MCF 10A (cell line): ENCODE results near the gene BCL2. TPM values are rescaled to one million over a fixed set of nuclear protein-coding genes. Genes with fewer than 3 reads are reported as not detected.
"Not testable (repeated sequence)": the region's sequence is repeated elsewhere in the genome, so short reads cannot be mapped to it uniquely, and the experiment has no call there.

Source experiments
- BruUV-seq: library from RNA; stranded (reverse); fragments of 400-500 nt; replicated peaks from 2 replicates; lab custom pipeline; 2021; lab: Mats Ljungman, UMichigan
- CTCF ChIA-PET: fragments of 300-600 bp; sonication (Branson Sonifier 250); formaldehyde crosslinking; extraction: SDS; loops from one replicate; lab custom pipeline; 2021; ENCODE audit warnings: antibody characterized with exemption, inconsistent platforms; lab: Yijun Ruan, JAX
- POLR2A ChIA-PET: fragments of 300-600, 350-650 bp; sonication (Branson Sonifier 250); formaldehyde crosslinking; extraction: SDS; loops from one replicate; lab custom pipeline; 2020; ENCODE audit warnings: antibody characterized with exemption, inconsistent platforms; lab: Yijun Ruan, JAX
- DNase-seq: peaks from one replicate; pipeline ENCODE4 v3.0.0-alpha.2; 2018; ENCODE audit not compliant: unreplicated experiment
- H3K27ac Mint-ChIP-seq: one replicate; pipeline ENCODE4 v1.8.0; 2022; ENCODE audit warnings: mild to moderate bottlenecking, low read depth, mixed read lengths; ENCODE audit not compliant: unreplicated experiment
- H3K27me3 Mint-ChIP-seq: one replicate; pipeline ENCODE4 v1.8.0; 2022; ENCODE audit warnings: mixed read lengths; ENCODE audit not compliant: insufficient read depth, unreplicated experiment
- H3K36me3 Mint-ChIP-seq: one replicate; pipeline ENCODE4 v1.8.0; 2022; ENCODE audit warnings: mild to moderate bottlenecking, moderate library complexity, mixed read lengths; ENCODE audit not compliant: insufficient read depth, unreplicated experiment
- H3K4me1 Mint-ChIP-seq: one replicate; pipeline ENCODE4 v1.8.0; 2022; ENCODE audit warnings: mixed read lengths; ENCODE audit not compliant: insufficient read depth, unreplicated experiment
- H3K4me3 Mint-ChIP-seq: one replicate; pipeline ENCODE4 v1.8.0; 2022; ENCODE audit warnings: mild to moderate bottlenecking, moderate library complexity, mixed read lengths; ENCODE audit not compliant: unreplicated experiment
- H3K9me3 Mint-ChIP-seq: one replicate; pipeline ENCODE4 v1.8.0; 2022; ENCODE audit warnings: mixed read lengths; ENCODE audit not compliant: unreplicated experiment
- intact Hi-C: fragments of 100-400 bp; cut with micrococcal nuclease; formaldehyde crosslinking; loops from 2 replicates; pipeline ENCODE4 v1.14.1; 2022
- total RNA-seq: library from RNA; stranded (reverse); gene quantifications from 2 replicates; pipeline ENCODE4 v1.2.3, GENCODE V29; 2022
- TF ChIP-seq, protein P1 (sequence below): fragments of 200-600 bp; IDR thresholded peaks from one replicate; pipeline ENCODE4 v1.8.0; 2022; ENCODE audit warnings: antibody characterized with exemption, mild to moderate bottlenecking; ENCODE audit not compliant: unreplicated experiment

The BCL2 gene
- total RNA-seq, 1 experiment from 2014 or later = 3.0 TPM

- TSS peak; percentile 49 for BruUV-seq
- intact Hi-C loops = loop anchor here (1.0 to 10.0 kb wide), 4 partner anchors 56 to 138 kb away; partner anchors contain the start of gene VPS4B
- H3K27ac Mint-ChIP-seq = peak overlapping the region; percentile 78
- peaks cover 36% of the 10 kb centered on the region for H3K36me3 Mint-ChIP-seq
- H3K4me1 Mint-ChIP-seq = peaks cover 30% of the 10 kb centered on the region
- TF ChIP-seq, protein P1, sequence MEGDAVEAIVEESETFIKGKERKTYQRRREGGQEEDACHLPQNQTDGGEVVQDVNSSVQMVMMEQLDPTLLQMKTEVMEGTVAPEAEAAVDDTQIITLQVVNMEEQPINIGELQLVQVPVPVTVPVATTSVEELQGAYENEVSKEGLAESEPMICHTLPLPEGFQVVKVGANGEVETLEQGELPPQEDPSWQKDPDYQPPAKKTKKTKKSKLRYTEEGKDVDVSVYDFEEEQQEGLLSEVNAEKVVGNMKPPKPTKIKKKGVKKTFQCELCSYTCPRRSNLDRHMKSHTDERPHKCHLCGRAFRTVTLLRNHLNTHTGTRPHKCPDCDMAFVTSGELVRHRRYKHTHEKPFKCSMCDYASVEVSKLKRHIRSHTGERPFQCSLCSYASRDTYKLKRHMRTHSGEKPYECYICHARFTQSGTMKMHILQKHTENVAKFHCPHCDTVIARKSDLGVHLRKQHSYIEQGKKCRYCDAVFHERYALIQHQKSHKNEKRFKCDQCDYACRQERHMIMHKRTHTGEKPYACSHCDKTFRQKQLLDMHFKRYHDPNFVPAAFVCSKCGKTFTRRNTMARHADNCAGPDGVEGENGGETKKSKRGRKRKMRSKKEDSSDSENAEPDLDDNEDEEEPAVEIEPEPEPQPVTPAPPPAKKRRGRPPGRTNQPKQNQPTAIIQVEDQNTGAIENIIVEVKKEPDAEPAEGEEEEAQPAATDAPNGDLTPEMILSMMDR = no peak
- DNase-seq = peak; percentile 80
- H3K27me3 Mint-ChIP-seq = no peaks in the 10 kb centered on the region
- ChIA-PET POLR2A (interaction anchor here (0.7 to 4.5 kb wide), 48 partner anchors 9 to 844 kb away, joined by 3 to 51 read pairs (median 6); partner anchors contain the start of genes SERPINB5, VPS4B and ZCCHC2), CTCF (interaction anchor here (0.5 to 3.8 kb wide), 9 partner anchors 18 to 603 kb away, joined by 3 to 22 read pairs (median 4); no protein-coding TSS in a partner anchor)
- no peaks in the 10 kb centered on the region for H3K9me3 Mint-ChIP-seq
- H3K4me3 Mint-ChIP-seq = peak overlapping the region; percentile 97
Observed at GRCh38 chr18:63366213-63367052, 46.9 kb upstream of the BCL2 start.

DNA sequence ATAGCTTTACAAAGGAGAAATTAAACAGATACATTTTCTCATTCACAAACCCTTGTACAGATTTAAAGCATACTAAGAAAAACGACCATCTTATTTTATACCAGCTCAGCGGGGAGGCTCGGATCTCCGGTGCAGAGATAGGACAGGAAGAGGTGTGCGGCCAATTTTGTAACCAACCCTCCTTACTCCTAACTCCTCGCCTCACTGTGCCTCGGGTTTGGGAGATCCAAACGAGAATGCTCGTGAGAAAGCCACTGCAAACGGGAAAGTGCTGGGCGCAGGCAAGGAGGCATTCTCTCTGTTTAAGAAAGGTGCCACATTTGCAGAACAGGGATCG, 46.3 kb upstream of the BCL2 start:
- DNase-seq = peak; percentile 33
- BruUV-seq = no TSS peak
- H3K4me1 Mint-ChIP-seq = peaks cover 30% of the 10 kb centered on the region
- intact Hi-C loops = loop anchor here (1.0 to 10.0 kb wide), 3 partner anchors 73 to 139 kb away; no protein-coding TSS in a partner anchor
- H3K9me3 Mint-ChIP-seq = no peaks in the 10 kb centered on the region
- peak overlapping the region; percentile 97 for H3K4me3 Mint-ChIP-seq
- peaks cover 41% of the 10 kb centered on the region for H3K36me3 Mint-ChIP-seq
- no peaks in the 10 kb centered on the region for H3K27me3 Mint-ChIP-seq
- POLR2A ChIA-PET = interaction anchor here (0.8 to 4.5 kb wide), 29 partner anchors 9 to 843 kb away, joined by 3 to 51 read pairs (median 6); partner anchors contain the start of genes SERPINB5, VPS4B and ZCCHC2
- CTCF ChIA-PET = interaction anchor here (0.5 to 3.8 kb wide), 10 partner anchors 9 to 602 kb away, joined by 3 to 22 read pairs (median 3); no protein-coding TSS in a partner anchor
- TF ChIP-seq, protein P1 = no peak
- H3K27ac Mint-ChIP-seq = peak overlapping the region; percentile 78

DNA sequence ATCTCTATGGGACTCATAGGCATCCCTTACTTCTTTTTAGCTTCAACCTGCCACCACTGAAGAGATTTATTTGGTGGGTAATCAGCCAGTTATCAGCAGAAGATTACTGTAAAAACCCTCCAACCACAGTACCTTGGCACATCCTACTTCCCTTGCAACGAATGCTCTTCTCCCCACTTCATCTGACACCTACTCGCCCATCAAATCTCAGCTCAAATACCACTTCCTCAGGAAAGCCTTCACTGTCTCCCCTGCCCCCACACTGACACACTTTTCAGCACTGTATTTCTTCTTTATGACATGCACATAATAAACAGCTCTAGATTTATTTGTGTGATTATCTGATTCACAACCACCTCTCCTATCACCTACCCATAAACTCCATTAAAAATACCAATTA, 44.4 kb upstream of the BCL2 start:
- Mint-ChIP-seq H3K36me3 (peaks cover 59% of the 10 kb centered on the region), H3K27ac (no peak overlapping the region), H3K27me3 (no peaks in the 10 kb centered on the region), H3K4me3 (no peak overlapping the region), H3K4me1 (peaks cover 29% of the 10 kb centered on the region), H3K9me3 (no peaks in the 10 kb centered on the region)
- ChIA-PET CTCF (interaction anchor here (0.6 to 3.8 kb wide), 4 partner anchors 22 to 413 kb away, joined by 3 to 22 read pairs (median 4); no protein-coding TSS in a partner anchor), POLR2A (interaction anchor here (2.1 to 4.5 kb wide), 7 partner anchors 13 to 115 kb away, joined by 7 to 51 read pairs (median 32); partner anchors contain the start of genes SERPINB5 and VPS4B)
- BruUV-seq = no TSS peak
- intact Hi-C loops = loop anchor here (10.0 kb wide), 1 partner anchor 141 kb away; no protein-coding TSS in a partner anchor
- no peak for DNase-seq
- TF ChIP-seq, protein P1 = no peak

- ChIA-PET POLR2A (interaction anchor here (0.6 to 4.5 kb wide), 10 partner anchors 9 to 306 kb away, joined by 3 to 51 read pairs (median 30); partner anchors contain the start of genes SERPINB5 and VPS4B), CTCF (interaction anchor here (0.5 to 3.8 kb wide), 3 partner anchors 22 to 75 kb away, joined by 3 to 22 read pairs (median 3); no protein-coding TSS in a partner anchor)
- not testable (repeated sequence) for BruUV-seq, H3K27ac Mint-ChIP-seq, H3K27me3 Mint-ChIP-seq, DNase-seq, H3K9me3 Mint-ChIP-seq, H3K4me3 Mint-ChIP-seq
- Mint-ChIP-seq H3K36me3 (peaks cover 64% of the 10 kb centered on the region), H3K4me1 (peaks cover 23% of the 10 kb centered on the region)
- intact Hi-C loops = loop anchor here (10.0 kb wide), 1 partner anchor 141 kb away; no protein-coding TSS in a partner anchor
Observed at GRCh38 chr18:63363420-63363819, 43.9 kb upstream of the BCL2 start.
